GM03348 (cell line): ENCODE measurements around the gene VEGFD.
A peak's percentile ranks its signal among the peaks of the same experiment; 100 is the strongest.
"Not testable (repeated sequence)": the region's sequence is repeated elsewhere in the genome, so short reads cannot be mapped to it uniquely, and the experiment has no call there.

ENCODE experiments used
- DNase-seq: peaks from one replicate; pipeline ENCODE4 v3.0.0; 2012; ENCODE audit warnings: low spot score

The VEGFD gene

GRCh38 chrX:15358533-15358932, 25.7 kb downstream of the VEGFD start:
- no peak for DNase-seq

DNA sequence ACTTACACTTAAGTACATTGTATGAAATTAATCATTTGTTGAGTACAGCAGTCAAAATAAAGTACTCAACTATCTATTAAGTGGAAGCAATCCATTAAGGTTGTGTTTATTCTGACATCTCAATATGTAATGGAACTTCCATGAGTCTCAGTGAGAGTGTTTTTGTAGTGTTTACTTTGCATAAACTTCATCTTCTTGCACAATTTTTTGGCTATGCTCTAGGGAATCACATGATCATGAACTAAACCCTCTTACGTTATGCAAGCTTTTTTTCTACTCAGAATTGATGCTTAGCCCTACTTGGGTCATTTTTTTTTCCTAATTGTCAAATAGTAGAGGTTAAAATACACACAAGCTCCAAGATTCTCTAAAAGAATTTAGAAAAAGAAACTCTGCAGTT, 27.8 kb downstream of the VEGFD start:
- peak; percentile 25 for DNase-seq

DNA sequence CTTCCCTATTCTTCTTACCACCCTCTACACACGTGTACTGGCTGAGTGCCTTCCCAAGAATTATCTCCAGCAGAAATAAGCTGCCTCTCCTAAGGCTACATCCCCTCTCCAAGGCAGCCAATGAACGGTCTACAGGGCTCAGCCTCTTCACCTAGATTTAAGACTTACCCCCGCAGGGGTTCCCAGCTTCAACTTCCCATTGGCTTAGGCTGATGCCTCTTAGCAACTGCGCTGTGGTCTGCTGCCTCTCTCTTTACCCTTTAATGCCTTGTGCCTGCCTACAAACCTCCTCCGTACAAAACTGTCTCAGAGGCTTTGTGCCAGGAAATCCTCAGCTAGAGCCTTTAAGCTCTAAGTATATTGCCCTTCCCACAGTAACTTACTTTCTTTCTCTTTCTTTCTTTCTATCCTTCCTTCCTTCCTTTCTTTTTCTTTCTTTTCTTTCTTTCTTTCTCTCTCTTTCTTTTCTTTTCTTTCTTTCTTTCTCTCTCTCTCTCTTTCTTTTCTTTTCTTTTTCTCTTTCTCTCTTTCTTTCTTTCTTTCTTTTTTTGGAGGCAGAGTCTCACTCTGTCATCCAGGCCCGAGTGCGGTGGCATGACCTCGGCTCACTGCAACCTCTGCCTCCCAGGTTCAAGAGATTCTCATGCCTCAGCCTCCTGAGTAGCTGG, 33.8 kb downstream of the VEGFD start:
- DNase-seq = no peak

DNA sequence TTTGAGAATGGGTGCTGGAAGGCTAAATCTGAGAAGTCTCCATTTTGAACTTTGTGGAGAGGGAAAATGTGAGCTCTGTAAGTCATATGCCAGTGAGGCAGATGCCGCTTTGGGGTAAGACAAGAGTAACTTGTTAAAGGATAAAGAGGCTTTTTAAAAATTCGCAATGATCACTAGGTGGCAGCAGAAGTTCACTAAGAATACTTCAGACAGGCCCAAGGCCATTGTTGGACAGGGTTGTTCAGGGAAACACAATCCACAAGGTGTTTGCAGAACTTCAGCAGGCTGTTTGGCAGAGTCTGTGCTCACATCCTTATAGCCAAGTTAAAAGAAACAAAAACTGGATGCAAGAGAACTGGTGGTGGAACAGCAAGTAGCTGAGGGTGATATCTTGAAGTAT, 35.2 kb downstream of the VEGFD start:
- DNase-seq = peak; percentile 30

DNA sequence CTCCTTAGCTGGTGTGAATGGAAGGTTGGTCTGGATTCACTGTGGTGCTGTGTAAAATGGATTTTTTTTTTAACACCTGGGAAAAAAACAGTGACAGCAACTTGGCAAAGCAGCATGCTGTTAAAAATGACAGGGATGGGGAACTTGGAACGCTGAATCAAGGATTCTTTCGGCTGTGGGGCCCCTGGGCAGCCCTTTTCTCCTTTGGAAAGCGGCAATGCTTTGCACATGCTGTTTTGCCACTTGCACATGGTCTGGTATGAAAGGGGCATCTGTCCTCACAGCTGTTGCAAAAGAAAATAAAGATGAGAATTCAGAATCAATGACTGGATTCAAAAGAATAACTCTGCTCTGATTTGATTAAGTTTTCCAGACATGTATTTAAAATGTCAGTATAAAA, 38.2 kb downstream of the VEGFD start:
- DNase-seq = no peak

DNA sequence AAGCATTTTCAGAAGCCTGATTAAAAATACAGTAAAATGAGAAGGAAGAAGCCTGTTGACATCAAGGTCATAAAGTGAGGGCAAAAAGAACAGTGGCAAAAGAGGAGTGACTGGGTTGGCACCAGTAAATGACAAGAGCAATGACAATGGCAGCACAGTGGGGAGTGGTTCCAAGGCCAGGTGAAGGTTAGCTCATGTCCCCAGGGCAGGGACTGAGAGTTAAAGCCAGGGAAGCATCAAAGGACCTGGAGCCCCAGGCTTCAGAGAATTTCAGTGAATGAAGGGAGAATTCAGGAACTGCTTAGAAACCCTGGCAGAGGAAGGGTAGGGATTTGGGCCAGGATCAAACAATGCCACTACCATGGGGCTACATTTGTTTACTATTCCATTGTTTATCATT, 40.1 kb downstream of the VEGFD start:
- DNase-seq = no peak

- DNase-seq = peak; percentile 6
Observed at GRCh38 chrX:15343075-15343476, 41.1 kb downstream of the VEGFD start.

- DNase-seq = no peak
Observed at GRCh38 chrX:15340867-15341266, 43.3 kb downstream of the VEGFD start.

DNA sequence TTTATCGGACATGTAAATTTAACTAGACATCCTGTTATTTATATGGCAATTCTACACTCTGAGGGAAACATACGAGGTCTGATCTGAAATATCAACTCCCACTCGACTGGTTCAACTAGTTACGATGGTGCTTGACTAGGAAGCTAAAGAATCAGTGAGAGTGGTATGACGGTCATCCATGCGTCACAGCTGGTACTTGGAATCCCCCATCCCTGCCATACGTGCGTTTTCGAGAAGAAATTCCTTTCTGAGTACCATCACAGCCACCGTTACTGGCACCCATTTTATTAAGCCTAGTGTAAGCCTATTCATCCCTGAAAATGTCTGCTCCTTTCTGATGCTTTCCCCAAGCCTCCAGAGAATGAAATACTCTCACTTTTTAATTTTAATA, 48.2 kb downstream of the VEGFD start:
- peak; percentile 9 for DNase-seq

- peak; percentile 95 for DNase-seq
Observed at GRCh38 chrX:15335135-15336022, 48.8 kb downstream of the VEGFD start, which contains the start of gene PIGA. TSS of gene PIGA (minus strand) at chrX:15335523. CDS start at chrX:15331930, 3,593 bp downstream.

DNA sequence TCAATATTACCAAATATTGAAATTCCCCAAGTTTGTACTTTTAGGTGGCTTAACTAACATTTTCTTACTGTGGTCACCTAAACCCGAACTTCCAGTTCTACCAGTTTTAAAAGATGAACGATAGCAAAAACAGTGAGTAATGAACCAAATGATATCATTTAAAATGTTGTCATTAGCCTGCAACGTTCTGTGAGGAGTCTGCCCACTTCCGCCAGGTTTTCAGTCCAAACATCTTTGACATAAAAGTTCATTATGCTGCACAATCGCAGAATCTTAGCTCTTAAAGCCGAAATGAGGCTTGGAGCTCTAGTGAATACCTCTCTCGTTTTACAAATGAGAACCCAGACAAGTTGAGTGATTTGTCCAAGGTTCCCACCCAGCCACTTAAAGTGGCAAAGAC, 49.7 kb downstream of the VEGFD start:
- peak; percentile 13 for DNase-seq

- no peak for DNase-seq
Observed at GRCh38 chrX:15328821-15329220, 55.4 kb downstream of the VEGFD start.

DNA sequence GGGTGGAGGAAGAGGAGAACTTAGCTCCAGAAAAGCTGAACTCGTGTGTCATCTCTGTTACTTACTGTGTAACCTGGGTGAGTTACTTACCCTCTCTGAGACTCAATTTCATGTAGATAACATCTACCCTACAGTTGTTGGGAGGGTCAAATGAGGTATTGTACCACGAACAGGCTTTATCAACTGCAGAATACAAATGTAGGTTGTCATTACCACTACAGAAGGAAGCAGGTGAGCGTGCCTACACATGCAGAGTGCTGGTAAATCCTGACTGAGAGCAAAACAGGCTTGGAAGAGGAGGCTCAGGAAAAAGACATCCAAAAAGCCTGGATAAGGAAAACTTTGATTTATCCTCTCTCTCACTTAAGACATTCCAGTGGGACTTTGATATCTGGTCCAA, 56.1 kb downstream of the VEGFD start:
- no peak for DNase-seq

DNA sequence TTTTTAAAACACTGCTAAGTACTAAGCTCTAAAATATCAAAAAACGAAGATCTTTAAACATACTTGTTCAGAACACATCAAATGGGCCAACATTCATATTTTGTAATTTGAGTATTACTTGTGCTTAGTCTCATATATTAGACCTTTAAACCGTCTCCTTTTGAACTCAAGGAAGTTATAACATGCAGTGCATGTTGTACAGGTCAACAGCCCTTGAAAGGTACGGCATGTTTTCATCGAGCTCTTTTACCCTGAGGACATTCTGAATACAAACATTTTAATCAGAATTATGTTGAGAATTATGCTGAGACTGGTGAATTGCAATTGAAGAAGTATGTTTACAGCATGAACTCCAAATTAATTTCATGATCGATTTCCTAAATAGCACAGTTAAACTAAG, 61.7 kb downstream of the VEGFD start:
- no peak for DNase-seq

- no peak for DNase-seq
Observed at GRCh38 chrX:15322072-15322471, 62.1 kb downstream of the VEGFD start.

- DNase-seq = no peak
Observed at GRCh38 chrX:15321447-15321846, 62.8 kb downstream of the VEGFD start.

DNA sequence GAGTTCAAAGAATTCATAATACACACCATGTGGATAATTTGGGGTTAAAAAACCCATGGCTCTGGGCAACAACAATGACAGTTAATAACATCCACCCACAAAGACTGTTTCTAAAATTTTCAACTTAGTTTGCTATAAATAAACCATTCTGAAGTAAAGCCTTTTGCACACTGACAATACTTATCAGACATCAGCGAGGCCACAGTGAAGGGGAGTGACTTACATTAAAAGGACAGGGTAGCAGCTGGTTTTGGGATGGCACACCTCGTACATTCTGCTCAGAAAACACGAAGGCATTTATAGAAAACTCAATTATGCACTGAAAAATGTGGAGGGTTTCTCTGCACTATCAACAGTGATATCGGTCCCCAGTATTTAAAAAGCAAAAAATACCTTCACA, 63.9 kb downstream of the VEGFD start:
- no peak for DNase-seq

DNA sequence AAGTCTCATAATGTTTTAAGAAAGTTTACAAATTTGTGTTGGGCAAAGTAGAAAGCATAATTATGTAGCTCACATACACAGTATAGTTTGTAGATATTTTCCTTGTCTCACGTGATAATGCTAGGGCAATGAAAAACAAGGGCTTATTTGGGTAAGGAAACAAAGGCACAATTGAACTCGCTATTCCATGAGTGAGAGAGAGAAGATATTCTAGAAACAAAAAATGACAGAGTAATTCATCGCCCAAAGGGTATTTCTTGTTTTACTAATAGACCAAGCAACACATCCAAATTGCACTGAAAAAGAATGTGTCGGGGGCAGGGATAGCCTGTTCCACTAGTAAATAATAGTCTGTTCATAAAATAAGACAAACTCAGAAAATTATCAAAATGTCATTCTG, 65.1 kb downstream of the VEGFD start:
- no peak for DNase-seq

DNA sequence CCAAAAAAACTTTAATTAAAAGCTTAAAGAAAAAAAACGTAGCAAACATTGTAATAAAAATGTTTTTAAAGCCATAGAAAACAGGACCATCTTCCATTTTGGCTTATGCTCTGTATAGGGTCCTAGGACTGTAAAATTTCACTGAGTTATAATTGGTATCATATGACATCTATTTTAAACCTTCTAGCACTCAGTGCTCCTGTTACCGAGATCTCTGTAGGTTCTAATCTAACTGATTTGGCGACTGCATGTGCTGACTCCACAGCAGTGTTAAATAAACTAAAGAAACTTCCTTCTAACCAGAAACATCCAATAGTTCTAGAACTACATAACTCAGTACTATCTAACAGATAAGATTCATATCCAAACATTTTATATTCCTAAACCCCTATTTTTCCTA, 68.7 kb downstream of the VEGFD start, which contains the start of gene ASB11:
Gene ASB11 (minus strand): TSS at position 132 of the 400 bp plus-strand sequence. CDS start 35 bp downstream, at position 97.
- DNase-seq = no peak

DNA sequence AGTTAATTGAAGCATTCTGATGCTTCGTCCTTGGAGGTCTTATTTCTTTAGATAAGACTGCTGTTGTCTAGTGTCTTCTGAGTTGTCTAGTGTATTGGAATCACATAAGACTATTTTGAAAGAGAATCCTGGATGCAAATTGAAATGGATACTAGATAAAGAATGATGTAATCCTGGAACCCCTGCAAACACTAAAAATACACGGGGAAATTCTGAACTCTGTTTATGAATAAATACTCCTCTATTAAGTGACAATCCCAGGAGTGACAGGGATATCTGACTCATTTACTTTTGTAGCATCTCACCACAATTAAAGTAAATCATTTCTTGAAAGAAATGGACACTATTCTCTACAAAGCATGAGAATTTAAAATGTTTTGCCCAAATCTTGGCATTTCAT, 69.7 kb downstream of the VEGFD start:
- DNase-seq = no peak

DNA sequence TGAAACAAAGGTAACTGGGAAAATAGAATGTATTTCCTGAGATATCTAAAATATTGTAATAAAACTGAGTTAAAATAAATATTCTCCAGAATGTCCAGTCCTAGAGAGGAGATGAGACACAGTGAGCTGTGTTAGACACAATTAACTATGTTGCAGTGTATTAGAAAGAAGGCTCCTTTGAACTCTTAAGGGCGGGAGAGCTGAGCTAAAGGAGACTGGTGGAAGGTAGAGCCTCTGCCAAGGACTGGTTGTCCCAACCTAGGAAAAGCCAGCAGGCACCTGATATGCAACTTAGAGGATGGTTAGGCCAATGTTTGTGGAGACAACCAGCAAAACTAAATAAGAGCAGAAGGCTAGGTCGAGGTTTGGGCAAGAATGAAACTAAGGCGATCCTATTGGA, 73.1 kb downstream of the VEGFD start:
- DNase-seq = no peak

- peak; percentile 8 for DNase-seq
Observed at GRCh38 chrX:15310117-15310516, 74.1 kb downstream of the VEGFD start.

DNA sequence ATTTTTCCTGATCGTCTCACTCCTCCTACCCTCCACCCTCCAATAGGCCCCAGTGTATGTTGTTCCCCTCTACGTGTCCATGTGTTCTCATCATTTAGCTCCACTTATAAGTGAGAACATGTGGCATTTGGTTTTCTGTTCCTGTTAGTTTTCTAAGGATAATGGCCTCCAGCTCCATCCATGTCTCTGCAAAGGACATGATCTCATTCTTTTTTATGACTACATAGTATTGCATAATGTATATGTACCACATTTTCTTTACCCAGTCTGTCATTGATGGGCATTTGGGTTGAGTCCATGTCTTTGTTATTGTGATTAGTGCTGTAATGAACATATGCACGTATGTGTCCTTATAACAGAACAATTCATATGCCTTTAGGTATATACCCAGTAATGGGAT, 78.3 kb downstream of the VEGFD start:
- DNase-seq = not testable (repeated sequence)
